ENCODE data around the gene DENND5A.
A peak's percentile ranks its signal among the peaks of the same experiment; 100 is the strongest.

Gene DENND5A

GRCh38 chr11:9265211-9266131 is at the start of gene DENND5A:
Gene DENND5A (minus strand): TSS chr11:9265350. CDS start chr11:9265069, 281 bp downstream.
- DNase-seq: peak; percentile 19

- DNase-seq: peak; percentile 88
Measured at GRCh38 chr11:9314291-9315077, 49.3 kb upstream of the DENND5A start, which contains the start of gene TMEM41B. Gene TMEM41B (minus strand): TSS chr11:9314593. CDS start chr11:9314441, 152 bp downstream.

- no peak for DNase-seq
Measured at GRCh38 chr11:9313648-9314290, 48.6 kb upstream of the DENND5A start.

- no peak for DNase-seq
Measured at GRCh38 chr11:9310485-9311090, 45.4 kb upstream of the DENND5A start.

GRCh38 chr11:9304178-9304577 is 39.0 kb upstream of the DENND5A start:
- no peak for DNase-seq

- DNase-seq: no peak
Measured at GRCh38 chr11:9302448-9302847, 37.3 kb upstream of the DENND5A start.

GRCh38 chr11:9301720-9302119 is 36.6 kb upstream of the DENND5A start:
- no peak for DNase-seq

- no peak for DNase-seq
Measured at GRCh38 chr11:9293646-9294045, 28.5 kb upstream of the DENND5A start.

GRCh38 chr11:9285850-9286587 is 20.9 kb upstream of the DENND5A start:
- DNase-seq: no peak

GRCh38 chr11:9280655-9281301 is 15.6 kb upstream of the DENND5A start:
- no peak for DNase-seq

- DNase-seq: no peak
Measured at GRCh38 chr11:9277176-9277575, 12.0 kb upstream of the DENND5A start.

GRCh38 chr11:9276571-9276970 is 11.4 kb upstream of the DENND5A start:
- no peak for DNase-seq

GRCh38 chr11:9274499-9275258 is 9.5 kb upstream of the DENND5A start:
- DNase-seq: no peak

- no peak for DNase-seq
Measured at GRCh38 chr11:9273376-9274336, 8.5 kb upstream of the DENND5A start.

- no peak for DNase-seq
Measured at GRCh38 chr11:9269492-9270013, 4.4 kb upstream of the DENND5A start.

- no peak for DNase-seq
Measured at GRCh38 chr11:9267680-9268079, 2.5 kb upstream of the DENND5A start.

- DNase-seq: no peak
Measured at GRCh38 chr11:9266926-9267325, 1.8 kb upstream of the DENND5A start.

- DNase-seq: no peak
Measured at GRCh38 chr11:9266132-9266736, 1.1 kb upstream of the DENND5A start.
